NT2/D1 (cell line): ENCODE results near the gene TMEM145.

Source experiments
- SUZ12 ChIP-seq: IDR thresholded peaks from 2 replicates; pipeline ENCODE4 v1.6.1; 2011; ENCODE audit not compliant: insufficient read length, insufficient read depth; ENCODE audit errors: extremely low read depth
- ZNF274 ChIP-seq: IDR thresholded peaks from 2 replicates; pipeline ENCODE4 v1.6.1; 2011; ENCODE audit warnings: mild to moderate bottlenecking, low read depth, low read length

- no peak for TF ChIP-seq SUZ12
- TF ChIP-seq ZNF274: no peak
Observed at GRCh38 chr19:42269478-42270345, 43.4 kb upstream of the TMEM145 start.
